GM12865 (cell line): ENCODE measurements around the gene PHTF2.

Experiments used
- DNase-seq: peaks from one replicate; pipeline ENCODE4 v3.0.0; 2010; ENCODE audit warnings: low read depth
- H3K4me3 ChIP-seq: 2 replicates; pipeline ENCODE4 v1.5.1; 2011; ENCODE audit warnings: mild to moderate bottlenecking, low read depth, low read length, control low read depth
- CTCF ChIP-seq: IDR thresholded peaks from 2 replicates; pipeline ENCODE4 v1.5.1; 2011; ENCODE audit warnings: low read length, control low read depth, low read depth, inconsistent platforms; ENCODE audit not compliant: insufficient read depth; ENCODE audit errors: missing control alignments

PHTF2 gene

DNA sequence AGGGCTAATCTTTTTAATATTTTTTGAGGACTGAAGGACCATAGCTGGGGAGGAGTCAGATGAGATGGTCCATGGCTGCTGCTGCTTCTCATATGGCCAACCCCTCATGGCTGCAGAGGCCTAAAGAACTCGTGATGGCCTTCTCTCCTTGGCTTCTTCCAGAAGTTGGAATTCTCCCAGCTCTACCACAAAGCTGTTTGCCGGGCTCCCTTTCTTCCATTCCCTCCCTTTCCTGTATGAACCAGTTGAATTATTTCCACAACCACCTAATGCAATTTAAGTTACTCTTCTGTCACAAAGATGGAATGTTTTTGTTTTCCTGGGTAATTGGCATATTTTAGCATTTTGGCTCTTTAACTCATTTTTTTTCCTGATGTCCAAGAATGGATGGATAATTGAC is 80.7 kb downstream of the PHTF2 start:
- no peak for TF ChIP-seq CTCF
- no peak overlapping the region for H3K4me3 ChIP-seq
- no peak for DNase-seq

DNA sequence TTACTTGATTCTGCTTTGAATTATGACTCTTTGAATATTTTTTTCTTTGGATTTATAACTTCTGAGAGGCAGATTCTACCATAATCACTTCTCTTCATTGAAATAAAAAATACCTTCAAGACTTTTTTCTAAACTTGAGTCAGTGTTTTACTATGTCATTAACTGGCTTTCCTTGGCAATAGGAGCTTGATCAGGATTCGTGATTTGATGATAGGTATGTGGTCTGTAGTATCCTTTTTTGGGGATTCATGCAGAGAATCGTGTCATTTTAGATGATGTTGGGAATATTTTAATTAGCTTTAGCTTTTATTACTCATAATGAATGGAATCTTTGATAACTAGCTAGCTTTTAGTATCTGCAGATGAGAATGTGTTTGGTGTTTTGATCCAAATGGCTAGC is 83.3 kb downstream of the PHTF2 start:
- H3K4me3 ChIP-seq: no peak overlapping the region
- no peak for DNase-seq
- TF ChIP-seq CTCF: no peak

GRCh38 chr7:77885155-77885554 is 86.6 kb downstream of the PHTF2 start:
- TF ChIP-seq CTCF: no peak
- no peak for DNase-seq
- no peak overlapping the region for H3K4me3 ChIP-seq

DNA sequence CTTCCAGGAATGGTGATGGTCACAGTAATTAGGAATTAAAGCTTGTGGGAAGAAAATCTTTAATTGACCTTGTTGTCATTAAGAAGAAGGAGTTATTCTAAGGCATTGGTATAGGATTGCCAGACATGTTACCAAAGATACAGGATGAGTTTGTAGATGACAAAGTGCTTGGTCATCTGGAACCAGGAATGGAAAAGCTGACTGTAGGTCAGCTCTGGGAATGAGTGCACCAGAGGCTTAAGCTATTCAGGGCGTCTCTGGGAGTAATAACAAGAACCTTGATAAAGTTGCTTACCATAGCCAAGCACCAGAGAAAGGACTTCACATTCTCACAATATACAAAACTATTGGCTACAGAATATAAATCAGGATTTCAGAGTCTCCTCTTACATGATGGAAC is 89.0 kb downstream of the PHTF2 start:
- TF ChIP-seq CTCF: no peak
- H3K4me3 ChIP-seq: no peak overlapping the region
- DNase-seq: no peak

DNA sequence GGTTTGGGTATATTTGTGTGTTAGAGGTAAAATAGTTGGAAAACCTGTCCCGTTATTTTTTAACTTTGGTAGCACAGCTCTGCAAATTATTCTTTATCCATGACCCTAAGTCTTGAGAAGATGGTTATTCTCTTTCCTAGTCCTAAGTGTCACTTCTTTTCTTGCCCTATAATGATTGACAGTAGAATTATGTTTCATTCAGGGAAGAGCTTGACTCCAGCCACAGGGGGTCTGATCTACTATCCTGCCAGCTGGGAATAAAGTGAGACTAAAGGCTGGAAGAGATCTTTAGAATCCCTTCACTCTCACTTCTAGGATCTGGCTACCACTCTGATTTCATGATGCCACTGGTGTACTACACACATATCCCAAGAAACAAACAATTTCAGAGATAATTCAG is 90.4 kb downstream of the PHTF2 start:
- no peak for DNase-seq

DNA sequence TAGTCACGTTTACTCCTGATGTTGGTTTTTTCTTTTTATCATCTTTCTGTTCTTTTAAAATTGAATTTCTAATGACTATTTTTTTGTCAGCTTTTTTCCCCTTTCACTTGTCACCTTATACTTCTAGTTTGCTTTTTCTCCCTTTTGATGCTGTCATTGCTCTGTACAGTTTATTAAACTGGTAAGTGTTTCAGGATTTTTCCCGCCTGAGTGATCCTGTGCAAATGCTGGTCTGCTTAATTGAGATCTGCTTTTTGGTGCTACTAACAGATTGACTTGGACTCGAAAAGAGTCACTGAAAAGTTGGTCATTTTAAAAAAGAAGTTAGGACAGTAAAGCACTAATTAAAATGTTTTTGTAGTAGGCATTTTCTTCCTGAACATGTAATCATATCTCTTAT is 95.2 kb downstream of the PHTF2 start:
- no peak overlapping the region for H3K4me3 ChIP-seq
- no peak for TF ChIP-seq CTCF
- no peak for DNase-seq

More for the DNA sequence above, 90.4 kb downstream of the PHTF2 start:
- no peak for TF ChIP-seq CTCF
- no peak overlapping the region for H3K4me3 ChIP-seq

GRCh38 chr7:77894574-77895091 is 96.1 kb downstream of the PHTF2 start:
- no peak for DNase-seq
- TF ChIP-seq CTCF: no peak
- H3K4me3 ChIP-seq: no peak overlapping the region
